IMR-90 (cell line): ENCODE results near the gene SLC44A1. TPM values are rescaled to one million over a fixed set of nuclear protein-coding genes. Genes with fewer than 3 reads are reported as not detected.

Experiments used
- ATAC-seq: fragments of 200-7000 bp; cut with Tn5 transposase; 2 replicates; pipeline ENCODE4 v1.9.1; 2020; ENCODE audit warnings: low read depth, mild to moderate bottlenecking, moderate library complexity
- BruUV-seq: library from RNA; stranded (reverse); fragments of 400-500 nt; replicated peaks from 2 replicates; lab custom pipeline; 2021; lab: Mats Ljungman, UMichigan
- CTCF ChIA-PET: fragments of 300-600 bp; formaldehyde crosslinking; extraction: SDS; loops from one replicate; lab custom pipeline; 2021; ENCODE audit warnings: antibody characterized with exemption; lab: Yijun Ruan, JAX
- POLR2A ChIA-PET: fragments of 300-600 bp; sonication (Branson Sonifier 250); formaldehyde crosslinking; loops from one replicate; lab custom pipeline; 2022; ENCODE audit warnings: antibody characterized with exemption; ENCODE audit not compliant: unreplicated experiment; lab: Charles Lee
- DNase-seq: peaks from one replicate; pipeline ENCODE4 v3.0.0; 2013
- H2AFZ ChIP-seq: replicated peaks from 2 replicates; pipeline ENCODE3; 2013; ENCODE audit warnings: low read length, mild to moderate bottlenecking; ENCODE audit not compliant: poor library complexity
- H2AK5ac ChIP-seq: 2 replicates; pipeline ENCODE4 v1.6.1; 2013; ENCODE audit warnings: low read depth, low read length, inconsistent platforms
- H2AK9ac ChIP-seq: replicated peaks from 2 replicates; pipeline ENCODE3; 2013; ENCODE audit warnings: mild to moderate bottlenecking, low read depth, low read length, moderate library complexity; ENCODE audit not compliant: poor library complexity
- H2BK120ac ChIP-seq: 2 replicates; pipeline ENCODE4 v1.6.1; 2013; ENCODE audit warnings: low read depth, low read length, inconsistent platforms
- H2BK15ac ChIP-seq: 3 replicates; pipeline ENCODE4 v1.6.1; 2013; ENCODE audit warnings: low read depth, low read length, inconsistent platforms
- H2BK20ac ChIP-seq: 2 replicates; pipeline ENCODE4 v1.6.1; 2013; ENCODE audit warnings: low read depth, mild to moderate bottlenecking, inconsistent platforms, low read length, moderate library complexity
- H2BK5ac ChIP-seq: 2 replicates; pipeline ENCODE4 v1.6.1; 2013; ENCODE audit warnings: mild to moderate bottlenecking, low read depth, low read length, inconsistent platforms; ENCODE audit not compliant: poor library complexity, severe bottlenecking
- H3K14ac ChIP-seq: replicated peaks from 2 replicates; pipeline ENCODE4 v1.6.1; 2013; ENCODE audit warnings: low read depth, low read length, inconsistent platforms
- H3K18ac ChIP-seq: 2 replicates; pipeline ENCODE4 v1.6.1; 2013; ENCODE audit warnings: low read depth, low read length, control low read depth
- H3K23ac ChIP-seq: 2 replicates; pipeline ENCODE4 v1.6.1; 2013; ENCODE audit warnings: low read depth, low read length, inconsistent platforms
- H3K27ac ChIP-seq: 2 replicates; pipeline ENCODE4 v1.5.1; 2013; ENCODE audit warnings: mild to moderate bottlenecking, control low read depth, low read length; ENCODE audit not compliant: insufficient read depth
- H3K27me3 ChIP-seq: 2 replicates; pipeline ENCODE4 v1.6.1; 2013; ENCODE audit warnings: low read length; ENCODE audit not compliant: control insufficient read depth, insufficient read depth
- H3K36me3 ChIP-seq: 2 replicates; pipeline ENCODE4 v1.6.1; 2013; ENCODE audit warnings: low read length, mixed read lengths; ENCODE audit not compliant: control insufficient read depth, insufficient read depth
- H3K4ac ChIP-seq: 2 replicates; pipeline ENCODE4 v1.6.1; 2013; ENCODE audit warnings: low read depth, low read length, inconsistent platforms
- H3K4me1 ChIP-seq: 2 replicates; pipeline ENCODE4 v1.6.1; 2013; ENCODE audit warnings: low read length, mixed read lengths; ENCODE audit not compliant: control insufficient read depth, insufficient read depth
- H3K4me2 ChIP-seq: 2 replicates; pipeline ENCODE4 v1.6.1; 2013; ENCODE audit warnings: low read depth, mild to moderate bottlenecking, control low read depth, low read length, moderate library complexity
- H3K4me3 ChIP-seq: 2 replicates; pipeline ENCODE4 v1.5.1; 2013; ENCODE audit warnings: low read depth, mild to moderate bottlenecking, control low read depth, low read length, moderate library complexity; ENCODE audit not compliant: insufficient read depth
- H3K56ac ChIP-seq: 2 replicates; pipeline ENCODE4 v1.6.1; 2013; ENCODE audit warnings: low read length, inconsistent platforms; ENCODE audit not compliant: insufficient read depth; ENCODE audit errors: extremely low read depth
- H3K79me1 ChIP-seq, 2 experiments: 2 replicates each; pipeline ENCODE4 v1.6.1; 2013; ENCODE audit warnings: low read length in 2 of 2, inconsistent platforms in 1 of 2, low read depth in 1 of 2
- H3K9ac ChIP-seq: 2 replicates; pipeline ENCODE4 v1.6.1; 2013; ENCODE audit warnings: low read depth, low read length, control low read depth
- H3K9me1 ChIP-seq: 2 replicates; pipeline ENCODE4 v1.6.1; 2013; ENCODE audit warnings: low read length, inconsistent platforms; ENCODE audit not compliant: insufficient read depth
- H3K9me3 ChIP-seq: 2 replicates; pipeline ENCODE4 v1.6.1; 2013; ENCODE audit warnings: low read length; ENCODE audit not compliant: control insufficient read depth, insufficient read depth
- H4K20me1 ChIP-seq: 2 replicates; pipeline ENCODE4 v1.6.1; 2013; ENCODE audit warnings: low read length, inconsistent platforms; ENCODE audit not compliant: insufficient read depth
- H4K5ac ChIP-seq: 2 replicates; pipeline ENCODE4 v1.6.1; 2013; ENCODE audit warnings: mild to moderate bottlenecking, low read depth, low read length, control low read depth
- H4K8ac ChIP-seq, 2 experiments: 2 replicates each; pipeline ENCODE4 v1.6.1; 2013; ENCODE audit warnings: low read depth in 2 of 2, low read length in 2 of 2, control low read depth in 1 of 2, inconsistent platforms in 1 of 2
- H4K91ac ChIP-seq: 2 replicates; pipeline ENCODE4 v1.6.1; 2013; ENCODE audit warnings: low read depth, low read length, inconsistent platforms; ENCODE audit not compliant: insufficient read depth
- CHD1 ChIP-seq: IDR thresholded peaks from 2 replicates; pipeline ENCODE4 v1.6.1; 2012; ENCODE audit warnings: low read depth, low read length, improper control_type of control experiment
- CTCF ChIP-seq: conservative IDR thresholded peaks from 2 replicates; pipeline ENCODE4 v1.5.1; 2012; ENCODE audit warnings: mild to moderate bottlenecking, low read depth, low read length, improper control_type of control experiment
- ELK1 ChIP-seq: fragments of 150-350 bp; IDR thresholded peaks from 2 replicates; pipeline ENCODE4 v1.6.1; 2016; ENCODE audit warnings: low read depth, mild to moderate bottlenecking, low read length, moderate library complexity, borderline replicate concordance
- MAFK ChIP-seq: IDR thresholded peaks from 2 replicates; pipeline ENCODE4 v1.6.1; 2012; ENCODE audit warnings: low read depth, low read length, improper control_type of control experiment
- MXI1 ChIP-seq: IDR thresholded peaks from 2 replicates; pipeline ENCODE4 v1.6.1; 2012; ENCODE audit warnings: low read depth, mild to moderate bottlenecking, low read length, moderate library complexity, borderline replicate concordance
- NFE2L2 ChIP-seq: fragments of 150-350 bp; IDR thresholded peaks from 2 replicates; pipeline ENCODE4 v1.6.1; 2016; ENCODE audit warnings: low read depth, mild to moderate bottlenecking, low read length
- POLR2A ChIP-seq: IDR thresholded peaks from 2 replicates; pipeline ENCODE4 v1.6.1; 2012; ENCODE audit warnings: mild to moderate bottlenecking, low read depth, low read length
- RCOR1 ChIP-seq: IDR thresholded peaks from 2 replicates; pipeline ENCODE4 v1.6.1; 2012; ENCODE audit warnings: mild to moderate bottlenecking, low read length, improper control_type of control experiment; ENCODE audit not compliant: insufficient replicate concordance
- RFX5 ChIP-seq: IDR thresholded peaks from 2 replicates; pipeline ENCODE4 v1.8.0; 2012; ENCODE audit warnings: low read depth, mild to moderate bottlenecking, low read length, moderate library complexity
- SMC3 ChIP-seq: fragments of 150-350 bp; IDR thresholded peaks from 2 replicates; pipeline ENCODE4 v1.6.1; 2016; ENCODE audit warnings: low read depth, mild to moderate bottlenecking, antibody characterized with exemption, low read length, moderate library complexity
- WGBS, 2 experiments: methylation state at CpG; one replicate each; pipeline versions ENCODE4 v1.1.5 to v1.1.7; 2013; ENCODE audit warnings: missing lambda C conversion rate in 2 of 2; ENCODE audit not compliant: insufficient read length in 1 of 2; ENCODE audit errors: extremely low coverage in 2 of 2; 5-methylcytosine and 5-hydroxymethylcytosine counted together
- dilution Hi-C: fragments of 300-500 bp; cut with HindIII; formaldehyde crosslinking; loops from one replicate; pipeline ENCODE4 v1.14.3; 2018; ENCODE audit warnings: low sequenced_read_pairs; ENCODE audit not compliant: unreplicated experiment
- in situ Hi-C: fragments of 300-500 bp; cut with MboI; formaldehyde crosslinking; loops from 3 replicates; pipeline ENCODE4 v1.14.3; 2019; ENCODE audit warnings: low sequenced_read_pairs, inconsistent platforms, mixed read lengths
- intact Hi-C: fragments of 100-400 bp; cut with micrococcal nuclease; formaldehyde crosslinking; loops from 2 replicates; pipeline ENCODE4 v1.10.0; 2022
- polyA plus RNA-seq, 3 experiments: library from polyadenylated mRNA; depleted of rRNA; stranded (reverse); fragments of >200 nt; gene quantifications; 2 replicates each; pipeline ENCODE4 v1.2.3, GENCODE V29; 2012; ENCODE audit warnings: low replicate concordance in 1 of 3
- total RNA-seq: library from RNA; depleted of rRNA; stranded (reverse); fragments of >200 nt; gene quantifications from 2 replicates; pipeline ENCODE4 v1.2.3, GENCODE V29; 2012

Gene SLC44A1
- total and polyA plus RNA-seq, 2 of the 4 experiments (the other 2 are of a cell fraction), result 5.2 to 21.7 TPM

GRCh38 chr9:105441616-105442160 is 197.2 kb downstream of the SLC44A1 start:
- ChIA-PET POLR2A (no interaction called here), CTCF (no interaction called here)
- no peak overlapping the region for H2BK15ac ChIP-seq
- no peaks in the 10 kb centered on the region for H3K9me1 ChIP-seq
- H3K23ac ChIP-seq, result no peak overlapping the region
- H4K91ac ChIP-seq, result no peak overlapping the region
- intact Hi-C loops, result no loop called here
- no peak overlapping the region for H2BK20ac ChIP-seq
- H2AK5ac ChIP-seq, result no peak overlapping the region
- WGBS, 2 experiments, result no CpG with 5 or more reads among the region's 2 CpGs
- H2AK9ac ChIP-seq, result no peak overlapping the region
- no peaks in the 10 kb centered on the region for H4K20me1 ChIP-seq
- H3K18ac ChIP-seq, result no peak overlapping the region
- no peak overlapping the region for H4K8ac ChIP-seq
- no peak for TF ChIP-seq NFE2L2
- no peak for TF ChIP-seq MXI1
- no peak for TF ChIP-seq CTCF
- no peak for TF ChIP-seq ELK1
- TF ChIP-seq SMC3, result no peak
- TF ChIP-seq CHD1, result no peak
- TF ChIP-seq POLR2A, result no peak
- TF ChIP-seq RFX5, result no peak
- no peak for TF ChIP-seq MAFK
- no peak for TF ChIP-seq RCOR1
- in situ Hi-C loops, result no loop called here
- dilution Hi-C loops, result no loop called here
- H3K4me1 ChIP-seq, result peaks cover 7% of the 10 kb centered on the region
- no peaks in the 10 kb centered on the region for H3K79me1 ChIP-seq
- H3K36me3 ChIP-seq, result no peaks in the 10 kb centered on the region
- H3K4me2 ChIP-seq, result no peak overlapping the region
- no peak overlapping the region for H3K14ac ChIP-seq
- H3K9me3 ChIP-seq, result no peaks in the 10 kb centered on the region
- no peaks in the 10 kb centered on the region for H3K27me3 ChIP-seq
- H2BK120ac ChIP-seq, result no peak overlapping the region
- H3K4ac ChIP-seq, result no peak overlapping the region
- no TSS peak for BruUV-seq
- ATAC-seq (no peak), DNase-seq (no peak)
- H3K56ac ChIP-seq, result no peak overlapping the region
- H3K9ac ChIP-seq, result no peak overlapping the region
- H2BK5ac ChIP-seq, result no peak overlapping the region
- H4K5ac ChIP-seq, result no peak overlapping the region
- no peak overlapping the region for H3K4me3 ChIP-seq
- H2AFZ ChIP-seq, result no peak overlapping the region
- H3K27ac ChIP-seq, result no peak overlapping the region
